Activated naive CD4-positive, alpha-beta T cell treated with anti-CD3 and anti-CD28 coated beads for 36 hours (primary cell): ENCODE measurements around the gene CRISPLD2. TPM values are rescaled to one million over a fixed set of nuclear protein-coding genes. Genes with fewer than 3 reads are reported as not detected.
"Not testable (repeated sequence)": the region's sequence is repeated elsewhere in the genome, so short reads cannot be mapped to it uniquely, and the experiment has no call there.

ENCODE experiments used
- CTCF ChIA-PET: fragments of 350-600 bp; sonication (Branson Sonifier 250); formaldehyde crosslinking; loops from one replicate; lab custom pipeline; 2021; ENCODE audit warnings: antibody characterized with exemption; lab: Charles Lee
- DNase-seq: peaks from one replicate; pipeline ENCODE4 v3.0.0-alpha.2; 2020
- H3K27ac Mint-ChIP-seq: one replicate; pipeline ENCODE4 v1.8.0; 2021; ENCODE audit warnings: mild to moderate bottlenecking, mixed read lengths
- H3K27me3 Mint-ChIP-seq: one replicate; pipeline ENCODE4 v1.8.0; 2021; ENCODE audit warnings: low read depth, mixed read lengths
- H3K36me3 Mint-ChIP-seq: one replicate; pipeline ENCODE4 v1.8.0; 2021; ENCODE audit warnings: low read depth, mixed read lengths
- H3K4me1 Mint-ChIP-seq: one replicate; pipeline ENCODE4 v1.8.0; 2021; ENCODE audit warnings: low read depth, mixed read lengths
- H3K4me3 Mint-ChIP-seq: one replicate; pipeline ENCODE4 v1.8.0; 2021; ENCODE audit warnings: mild to moderate bottlenecking, moderate library complexity, mixed read lengths
- H3K9me3 Mint-ChIP-seq: one replicate; pipeline ENCODE4 v1.8.0; 2021; ENCODE audit warnings: mixed read lengths
- intact Hi-C: fragments of 100-400 bp; cut with micrococcal nuclease; formaldehyde crosslinking; loops from one replicate; pipeline ENCODE4 v1.15.1; 2023
- total RNA-seq, 2 experiments: library from RNA; stranded (reverse); gene quantifications; one replicate each; pipeline ENCODE4 v1.2.3, GENCODE V29; 2021

CRISPLD2 gene
- total RNA-seq, 2 experiments from 2014 or later: 0.14 TPM; not detected in 1

DNA sequence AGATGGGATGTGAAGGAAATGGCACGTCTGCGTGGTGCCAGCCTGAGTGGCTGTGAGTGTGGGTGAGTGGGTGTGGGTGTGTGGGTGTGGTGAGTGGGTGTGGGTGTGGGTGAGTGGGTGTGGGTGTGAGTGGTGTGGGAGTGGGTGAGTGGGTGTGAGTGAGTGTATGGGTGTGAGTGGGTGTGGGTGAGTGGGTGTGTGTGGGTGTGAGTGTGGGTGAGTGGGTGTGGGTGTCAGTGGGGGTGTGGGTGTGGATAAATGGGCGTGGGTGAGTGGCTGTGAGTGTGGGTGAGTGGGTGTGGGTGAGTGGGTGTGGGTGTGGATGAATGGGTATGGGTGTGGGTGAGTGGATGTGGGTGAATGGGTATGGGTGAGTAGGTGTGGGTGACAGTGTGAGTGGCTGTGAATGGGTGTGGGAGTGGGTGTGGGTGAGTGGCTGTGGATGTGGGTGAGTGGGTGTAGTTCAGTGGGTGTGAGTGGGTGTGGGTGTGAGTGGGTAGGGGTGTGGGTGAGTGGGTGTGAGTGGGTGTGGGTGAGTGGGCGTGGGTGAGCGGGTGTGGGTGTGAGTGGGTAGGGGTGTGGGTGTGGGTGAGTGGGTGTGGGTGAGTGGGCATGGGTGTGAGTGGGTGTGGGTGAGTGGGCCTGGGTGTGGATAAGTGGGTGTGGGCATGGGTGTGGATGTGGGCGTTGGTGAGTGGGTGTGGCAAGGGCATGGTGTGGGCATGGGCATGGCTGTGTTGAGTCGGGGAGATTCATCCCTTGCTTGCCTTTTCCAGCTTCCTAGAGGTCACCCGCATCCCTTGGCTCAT, 110.7 kb downstream of the CRISPLD2 start:
- Mint-ChIP-seq H3K27me3 (no peaks in the 10 kb centered on the region), H3K36me3 (no peaks in the 10 kb centered on the region), H3K4me1 (no peaks in the 10 kb centered on the region), H3K9me3 (peaks cover 3% of the 10 kb centered on the region), H3K4me3 (no peak overlapping the region), H3K27ac (no peak overlapping the region)
- DNase-seq: no peak
- CTCF ChIA-PET: interaction anchor here (1.4 kb wide), 1 partner anchor 40 kb away, joined by 4 read pairs; no protein-coding TSS in a partner anchor
- intact Hi-C loops: no loop called here

DNA sequence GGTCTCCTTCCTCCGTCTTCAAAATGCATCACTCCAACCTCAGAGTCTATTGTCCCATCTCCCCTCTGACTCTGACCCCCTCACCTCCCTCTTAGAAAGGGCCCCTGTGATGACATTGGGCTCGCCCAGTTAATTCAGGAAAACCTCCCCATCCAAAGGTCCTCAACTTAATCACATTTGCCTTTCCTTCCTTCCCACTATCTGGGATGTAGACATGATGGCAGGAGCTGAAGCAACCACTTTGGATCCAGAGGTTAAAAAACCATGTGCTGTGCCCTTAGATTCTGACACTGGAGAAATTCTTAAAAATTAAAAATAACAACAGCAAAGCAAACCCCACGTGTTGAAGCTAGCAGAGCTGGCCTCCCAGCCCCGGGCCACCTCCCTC, 111.3 kb downstream of the CRISPLD2 start:
- CTCF ChIA-PET: interaction anchor here (1.4 kb wide), 1 partner anchor 40 kb away, joined by 4 read pairs; no protein-coding TSS in a partner anchor
- no peak overlapping the region for H3K27ac Mint-ChIP-seq
- H3K4me1 Mint-ChIP-seq: no peaks in the 10 kb centered on the region

DNA sequence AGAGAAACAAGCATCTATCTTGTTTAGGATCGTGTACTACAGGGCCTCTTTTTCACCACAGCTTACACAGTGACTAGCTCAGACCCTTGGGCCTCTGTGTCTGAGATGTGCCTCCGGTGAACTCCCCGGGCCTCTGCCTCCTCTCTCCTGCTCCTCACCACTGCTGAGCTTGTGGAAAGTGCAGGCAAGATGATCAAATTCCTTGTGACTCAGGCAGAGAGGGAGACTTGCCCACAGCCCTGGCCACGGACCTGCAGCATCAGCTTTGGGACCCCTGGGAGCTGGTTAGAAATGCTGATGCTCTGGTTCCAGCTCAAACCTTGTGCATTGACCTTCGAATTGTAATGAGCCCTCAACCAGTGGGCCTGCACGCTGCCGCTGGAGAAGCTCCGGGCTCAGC, 111.7 kb downstream of the CRISPLD2 start:
- CTCF ChIA-PET: interaction anchor here (1.4 kb wide), 2 partner anchors 39 to 176 kb away, joined by 3 to 4 read pairs; no protein-coding TSS in a partner anchor
- H3K4me3 Mint-ChIP-seq: no peak overlapping the region
- H3K27ac Mint-ChIP-seq: no peak overlapping the region

More for the DNA sequence above, 111.3 kb downstream of the CRISPLD2 start:
- Mint-ChIP-seq H3K9me3 (peaks cover 3% of the 10 kb centered on the region), H3K4me3 (no peak overlapping the region), H3K36me3 (no peaks in the 10 kb centered on the region), H3K27me3 (no peaks in the 10 kb centered on the region)
- intact Hi-C loops: no loop called here
- DNase-seq: no peak

DNA sequence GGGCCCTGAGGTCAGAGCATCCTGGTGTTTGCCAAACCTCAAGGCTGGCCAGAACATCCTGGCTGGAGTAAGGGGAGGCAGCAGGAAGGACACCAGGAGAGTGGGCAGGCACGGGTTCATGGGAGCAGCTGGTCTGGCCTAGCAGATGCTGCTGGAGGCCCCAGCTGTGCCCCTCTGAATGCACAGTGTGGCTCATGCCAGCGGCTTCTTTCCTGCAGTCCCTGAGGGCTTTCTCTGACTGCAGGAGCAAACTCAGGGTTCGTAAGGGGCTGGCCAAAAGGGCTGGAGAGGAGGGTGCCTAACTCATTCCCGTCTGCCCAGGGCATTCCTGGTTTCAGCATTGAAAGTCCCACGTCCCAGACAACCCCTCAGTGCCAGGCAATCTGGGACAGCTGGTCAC, 112.9 kb downstream of the CRISPLD2 start:
- intact Hi-C loops: no loop called here
- no peak overlapping the region for H3K27ac Mint-ChIP-seq
- no peaks in the 10 kb centered on the region for H3K36me3 Mint-ChIP-seq
- H3K9me3 Mint-ChIP-seq: peaks cover 3% of the 10 kb centered on the region
- no peak for DNase-seq
- no peaks in the 10 kb centered on the region for H3K27me3 Mint-ChIP-seq
- no peaks in the 10 kb centered on the region for H3K4me1 Mint-ChIP-seq
- no peak overlapping the region for H3K4me3 Mint-ChIP-seq
- CTCF ChIA-PET: interaction anchor here (1.4 to 1.9 kb wide), 3 partner anchors 19 to 177 kb away, joined by 3 to 5 read pairs (median 4); no protein-coding TSS in a partner anchor

More for the DNA sequence above, 111.7 kb downstream of the CRISPLD2 start:
- Mint-ChIP-seq H3K9me3 (peaks cover 3% of the 10 kb centered on the region), H3K36me3 (no peaks in the 10 kb centered on the region), H3K27me3 (no peaks in the 10 kb centered on the region), H3K4me1 (no peaks in the 10 kb centered on the region)
- no peak for DNase-seq
- intact Hi-C loops: no loop called here

GRCh38 chr16:84933774-84934631, 114.2 kb downstream of the CRISPLD2 start:
- intact Hi-C loops: no loop called here
- no peak for DNase-seq
- Mint-ChIP-seq H3K4me1 (no peaks in the 10 kb centered on the region), H3K9me3 (peaks cover 3% of the 10 kb centered on the region), H3K27me3 (no peaks in the 10 kb centered on the region), H3K4me3 (no peak overlapping the region), H3K36me3 (no peaks in the 10 kb centered on the region), H3K27ac (no peak overlapping the region)
- CTCF ChIA-PET: interaction anchor here (0.6 to 1.9 kb wide), 4 partner anchors 18 to 38 kb away, joined by 4 to 6 read pairs (median 4); no protein-coding TSS in a partner anchor

DNA sequence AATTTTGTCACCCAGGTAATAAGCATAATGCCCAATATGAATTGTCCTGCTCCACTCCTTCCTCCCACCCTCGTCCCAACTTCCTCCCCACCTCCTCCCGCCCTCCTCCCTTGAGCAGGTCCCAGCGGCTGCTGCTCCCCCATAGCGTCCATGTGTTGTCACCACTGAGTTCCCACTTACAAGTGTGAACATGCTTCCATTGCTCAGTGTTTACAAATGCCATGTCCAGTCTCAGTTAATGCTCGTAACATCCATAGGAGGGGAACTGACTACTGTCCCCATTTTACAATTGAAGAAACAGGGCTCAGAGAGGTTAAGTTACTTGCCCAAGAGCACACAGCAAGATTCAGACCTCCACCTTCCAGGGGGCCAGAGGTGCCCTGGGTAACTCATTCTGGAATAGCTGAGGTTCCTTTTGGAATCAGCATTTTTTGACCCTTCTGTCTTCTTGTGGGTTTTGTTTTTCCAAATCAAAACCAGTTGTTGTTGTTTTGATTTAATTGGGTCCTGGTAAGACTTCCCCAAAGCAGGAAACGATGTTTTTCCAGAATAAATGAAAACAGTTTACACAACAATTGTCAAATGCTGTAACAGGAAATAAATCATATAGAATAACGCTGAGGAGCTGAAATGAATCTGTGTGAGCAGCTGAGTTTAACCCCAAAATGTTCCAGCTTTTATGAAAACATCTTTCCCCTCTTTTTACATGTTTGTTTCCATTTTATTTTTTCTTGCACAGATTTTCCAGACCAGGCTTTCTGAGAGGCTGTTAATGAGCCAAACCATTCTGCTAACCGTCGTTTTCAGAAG, 117.6 kb downstream of the CRISPLD2 start:
- no peak for DNase-seq
- CTCF ChIA-PET: no interaction called here
- no peaks in the 10 kb centered on the region for H3K27me3 Mint-ChIP-seq
- H3K36me3 Mint-ChIP-seq: no peaks in the 10 kb centered on the region
- intact Hi-C loops: no loop called here
- no peak overlapping the region for H3K4me3 Mint-ChIP-seq
- H3K9me3 Mint-ChIP-seq: no peaks in the 10 kb centered on the region
- no peaks in the 10 kb centered on the region for H3K4me1 Mint-ChIP-seq
- H3K27ac Mint-ChIP-seq: no peak overlapping the region

DNA sequence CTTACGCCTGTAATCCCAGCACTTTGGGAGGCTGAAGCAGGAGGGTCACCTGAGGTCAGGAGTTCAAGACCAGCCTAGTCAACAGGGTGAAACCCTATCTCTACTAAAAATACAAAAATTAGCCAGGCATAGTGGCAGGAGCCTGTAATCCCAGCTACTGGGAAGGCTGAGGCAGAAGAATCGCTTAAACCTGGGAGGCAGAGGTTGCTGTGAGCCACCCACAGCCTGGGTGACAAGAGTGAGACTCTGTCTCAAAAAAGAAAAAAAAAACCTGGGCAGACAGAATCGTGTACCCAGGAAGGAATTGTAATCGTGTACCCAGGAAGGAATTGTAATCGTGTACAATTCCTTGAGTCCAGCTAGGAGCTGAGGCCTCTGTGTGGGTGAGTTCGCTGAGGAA, 118.8 kb downstream of the CRISPLD2 start:
- H3K36me3 Mint-ChIP-seq, H3K4me3 Mint-ChIP-seq, H3K4me1 Mint-ChIP-seq, H3K27me3 Mint-ChIP-seq, H3K9me3 Mint-ChIP-seq, DNase-seq, intact Hi-C loops, H3K27ac Mint-ChIP-seq: not testable (repeated sequence)
- CTCF ChIA-PET: interaction anchor here (0.6 to 0.7 kb wide), 2 partner anchors 14 to 258 kb away, joined by 4 to 6 read pairs; no protein-coding TSS in a partner anchor

GRCh38 chr16:84940670-84941551, 121.1 kb downstream of the CRISPLD2 start:
- Mint-ChIP-seq H3K9me3 (peaks cover 2% of the 10 kb centered on the region), H3K36me3 (no peaks in the 10 kb centered on the region), H3K27me3 (no peaks in the 10 kb centered on the region), H3K4me3 (no peak overlapping the region), H3K27ac (no peak overlapping the region), H3K4me1 (no peaks in the 10 kb centered on the region)
- intact Hi-C loops: no loop called here
- DNase-seq: no peak
- CTCF ChIA-PET: no interaction called here

DNA sequence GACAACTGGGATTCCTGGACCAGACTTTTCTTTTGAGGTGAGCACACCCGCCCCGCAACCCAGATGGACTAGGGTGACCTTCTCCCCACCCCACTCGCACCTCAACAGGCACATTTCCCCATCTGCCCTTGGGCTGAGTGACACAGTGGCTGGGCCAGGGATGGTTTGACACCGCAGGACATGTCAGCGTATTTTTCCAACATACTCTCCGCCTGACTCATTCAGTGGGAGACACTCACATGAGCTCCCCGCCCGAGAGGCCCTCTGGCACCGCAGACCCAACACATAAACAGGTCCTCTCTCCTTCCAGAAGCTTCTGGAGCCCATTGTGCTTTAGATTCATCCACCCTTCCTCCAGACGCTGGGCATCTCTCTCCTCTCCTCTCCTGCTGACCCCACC, 122.1 kb downstream of the CRISPLD2 start:
- no peaks in the 10 kb centered on the region for H3K36me3 Mint-ChIP-seq
- CTCF ChIA-PET: no interaction called here

DNA sequence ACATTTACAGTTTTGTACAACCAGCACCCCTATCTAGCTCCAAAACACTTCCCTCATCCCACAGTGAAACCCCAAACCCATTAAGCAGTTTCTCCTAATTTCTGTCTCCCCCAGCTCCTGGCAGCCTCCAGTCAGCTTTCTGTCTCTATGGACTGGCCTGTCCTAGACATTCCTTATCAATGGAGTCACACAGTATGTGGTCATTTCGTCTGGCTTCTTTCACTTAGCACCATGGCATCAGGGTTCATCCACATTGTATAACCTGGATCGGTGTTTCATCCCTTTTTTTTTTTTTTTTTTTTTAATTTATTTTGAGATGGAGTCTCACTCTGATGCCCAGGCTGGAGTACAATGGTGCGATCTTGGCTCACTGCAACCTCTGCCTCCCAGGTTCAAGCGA, 123.0 kb downstream of the CRISPLD2 start:
- H3K4me1 Mint-ChIP-seq: no peaks in the 10 kb centered on the region
- H3K27ac Mint-ChIP-seq: no peak overlapping the region
- H3K36me3 Mint-ChIP-seq: no peaks in the 10 kb centered on the region
- no peak for DNase-seq
- H3K9me3 Mint-ChIP-seq: peaks cover 2% of the 10 kb centered on the region
- CTCF ChIA-PET: interaction anchor here (1.7 kb wide), 1 partner anchor 28 kb away, joined by 3 read pairs; no protein-coding TSS in a partner anchor
- intact Hi-C loops: no loop called here
- H3K27me3 Mint-ChIP-seq: no peaks in the 10 kb centered on the region
- H3K4me3 Mint-ChIP-seq: no peak overlapping the region

More for the DNA sequence above, 122.1 kb downstream of the CRISPLD2 start:
- intact Hi-C loops: no loop called here
- Mint-ChIP-seq H3K4me3 (no peak overlapping the region), H3K27ac (no peak overlapping the region), H3K9me3 (peaks cover 2% of the 10 kb centered on the region), H3K27me3 (no peaks in the 10 kb centered on the region), H3K4me1 (no peaks in the 10 kb centered on the region)
- no peak for DNase-seq

- CTCF ChIA-PET: interaction anchor here (1.7 kb wide), 1 partner anchor 27 kb away, joined by 3 read pairs; no protein-coding TSS in a partner anchor
- Mint-ChIP-seq H3K4me1 (no peaks in the 10 kb centered on the region), H3K27me3 (no peaks in the 10 kb centered on the region), H3K9me3 (peaks cover 2% of the 10 kb centered on the region), H3K27ac (no peak overlapping the region), H3K36me3 (no peaks in the 10 kb centered on the region), H3K4me3 (no peak overlapping the region)
- no peak for DNase-seq
- intact Hi-C loops: no loop called here
Observed at GRCh38 chr16:84943620-84944019, 123.8 kb downstream of the CRISPLD2 start.
